Psoas muscle (tissue), 8 donors: ENCODE measurements around the gene IQSEC1. TPM values are rescaled to one million over a fixed set of nuclear protein-coding genes. Genes with fewer than 3 reads are reported as not detected.
"Not testable (repeated sequence)": the region's sequence is repeated elsewhere in the genome, so short reads cannot be mapped to it uniquely, and the experiment has no call there.

Experiments
- ATAC-seq, 4 donors: fragments of 200-7000 bp; cut with Tn5 transposase; one replicate each; pipeline ENCODE4 v1.9.1; 2020; ENCODE audit warnings: moderate library complexity in 3 of 4, mild to moderate bottlenecking in 2 of 4
- DNase-seq, 2 donors: peaks; one replicate each; pipeline ENCODE4 v3.0.0-alpha.2; 2020
- H3K27ac ChIP-seq: fragments of 200-600 bp; one replicate; pipeline ENCODE4 v1.8.0; 2022
- H3K27me3 ChIP-seq, 3 donors: fragments of 200-600 bp in 1 of 3; one replicate each; pipeline versions ENCODE4 v1.6.1 to v1.8.0; 2013 to 2022; ENCODE audit warnings: low read length in 2 of 3, mild to moderate bottlenecking in 2 of 3, moderate library complexity in 1 of 3; ENCODE audit not compliant: insufficient read depth in 3 of 3
- H3K36me3 ChIP-seq, 2 donors: fragments of 200-600 bp in 1 of 2; one replicate each; pipeline versions ENCODE4 v1.6.1 to v1.8.0; 2013 to 2022; ENCODE audit warnings: low read depth in 1 of 2, mild to moderate bottlenecking in 1 of 2, moderate library complexity in 1 of 2; ENCODE audit not compliant: insufficient read depth in 1 of 2
- H3K4me1 ChIP-seq: fragments of 200-600 bp; one replicate; pipeline ENCODE4 v1.8.0; 2022
- H3K4me3 ChIP-seq: fragments of 200-600 bp; one replicate; pipeline ENCODE4 v1.8.0; 2022; ENCODE audit warnings: mild to moderate bottlenecking
- H3K9me3 ChIP-seq: fragments of 200-600 bp; one replicate; pipeline ENCODE4 v1.8.0; 2022
- CTCF ChIP-seq: fragments of 200-600 bp; IDR thresholded peaks from one replicate; pipeline ENCODE4 v1.8.0; 2022; ENCODE audit warnings: antibody characterized with exemption
- WGBS, 3 donors: extraction: QIAGEN DNeasy Blood & Tissue Kit; methylation state at CpG; one replicate each; pipeline versions ENCODE4 v1.1.6 to v1.1.7; 2013; 5-methylcytosine and 5-hydroxymethylcytosine counted together
- intact Hi-C, 2 donors: fragments of 100-400 bp; cut with DNase I; formaldehyde crosslinking; loops; one replicate each; pipeline versions ENCODE4 v1.11.0 to v1.14.2; 2022
- polyA plus RNA-seq, 3 donors: library from polyadenylated mRNA; stranded (reverse); fragments of 200-250 nt; gene quantifications; one replicate each; pipeline ENCODE4 v1.2.3, GENCODE V29; 2013
- total RNA-seq, 4 donors: library from RNA; stranded (reverse); fragmentation: NEBNext Ultra II Directional in 2 of 4; extraction: Animal tissue kit (Norgen Biotek cat#: 25700) in 2 of 4; gene quantifications; one replicate each; pipeline versions ENCODE4 v1.2.1 to v1.2.4, GENCODE V29; 2021 to 2023
- donor health status: healthy with polysubstance abuse.
- donor health status: DM: no; HTN: no; CAD: no; lungs with moderate emphysema.
- donor health status: Bipolar disorder and iron deficiency.
- donor health status: healthy.
- donor health status: DM: yes; HTN: yes; CAD: no.
- donor health status: DM: no; HTN: no; CAD: no.
- donor health status: DM: no; HTN: no; CAD: no.
- donor health status: DM: yes; HTN: yes; CAD: no.

IQSEC1 gene
- total and polyA plus RNA-seq, 7 donors: 8.6 to 45.4 (median 28.0) TPM

DNA sequence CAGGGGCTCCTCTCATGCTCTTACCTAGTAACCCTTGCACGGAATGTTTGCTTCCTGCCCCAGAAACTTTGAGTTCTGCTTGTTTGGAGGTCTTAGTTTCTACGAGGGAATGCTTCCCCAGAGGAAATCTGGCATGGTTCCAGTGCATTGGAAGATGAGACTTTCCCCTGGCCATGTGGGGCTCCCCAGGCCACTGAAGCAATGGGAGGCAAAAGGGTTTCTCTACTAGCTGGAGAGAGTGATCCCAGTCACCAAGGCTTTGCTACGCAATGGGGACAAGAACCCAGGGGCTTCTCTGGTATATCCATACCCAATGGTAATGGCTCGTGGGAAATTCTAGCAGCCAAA lies 187.7 kb downstream of the IQSEC1 start:
- H3K9me3 ChIP-seq: no peaks in the 10 kb centered on the region
- WGBS, 3 donors: 65 to 69% (median 66%) methylated on average over 4 of the region's 4 CpGs
- no peak for TF ChIP-seq CTCF
- no peak overlapping the region for H3K27ac ChIP-seq
- no peaks in the 10 kb centered on the region for H3K36me3 ChIP-seq
- ATAC-seq (no peak), DNase-seq (peak in 1 of 2 donors; percentile 3)
- H3K27me3 ChIP-seq: no peaks in the 10 kb centered on the region
- peaks cover 33% of the 10 kb centered on the region for H3K4me1 ChIP-seq
- no peak overlapping the region for H3K4me3 ChIP-seq
- intact Hi-C loops: no loop called here

DNA sequence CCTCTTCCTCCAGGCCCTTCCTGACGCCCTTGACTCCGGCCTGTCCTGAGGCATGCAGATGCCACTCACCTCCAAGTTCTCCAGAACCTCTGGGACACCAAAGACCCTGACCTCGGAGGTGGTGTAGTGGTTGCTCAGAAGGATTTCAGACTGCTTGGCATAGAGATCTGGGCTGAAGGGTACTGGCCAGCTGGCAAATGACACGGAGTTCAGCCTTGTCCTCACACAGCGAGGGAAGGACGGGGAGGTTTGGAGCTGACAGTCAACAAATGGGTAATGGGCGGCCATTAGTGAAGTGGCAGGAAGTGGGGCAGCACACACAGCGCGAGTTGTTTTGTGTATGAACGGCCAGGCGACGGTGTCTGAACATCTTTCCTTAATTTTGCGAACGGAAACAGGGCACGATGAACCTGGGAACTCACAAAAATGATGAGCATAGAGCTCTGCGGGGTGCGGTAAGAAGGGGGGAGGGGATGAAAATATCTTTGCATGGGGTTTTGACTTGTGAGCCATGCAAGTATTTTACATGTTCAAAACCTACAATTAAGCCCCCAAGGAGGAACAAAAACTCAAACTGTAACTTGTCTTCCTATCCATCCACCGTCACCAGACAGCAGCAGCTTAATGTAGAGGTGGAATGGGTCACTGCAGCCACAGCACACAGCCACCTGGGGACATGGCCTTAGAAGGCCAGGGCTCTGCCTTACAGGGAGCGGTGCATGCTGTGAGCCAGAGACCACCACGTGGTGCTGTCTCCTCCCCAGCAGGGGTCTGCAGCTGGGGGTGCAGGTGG lies 188.2 kb downstream of the IQSEC1 start:
- no peaks in the 10 kb centered on the region for H3K36me3 ChIP-seq
- DNase-seq (peak; percentile 9 to 42), ATAC-seq (peak in 3 of 4 donors; percentile 2 to 10 (median 7))
- no peaks in the 10 kb centered on the region for H3K9me3 ChIP-seq
- peaks cover 33% of the 10 kb centered on the region for H3K4me1 ChIP-seq
- intact Hi-C loops: no loop called here
- no peak for TF ChIP-seq CTCF
- WGBS, 3 donors: 75 to 84% (median 79%) methylated on average over 20 of the region's 20 CpGs
- peak overlapping the region; percentile 60 for H3K27ac ChIP-seq
- no peaks in the 10 kb centered on the region for H3K27me3 ChIP-seq
- no peak overlapping the region for H3K4me3 ChIP-seq

- no peaks in the 10 kb centered on the region for H3K27me3 ChIP-seq
- DNase-seq (peak; percentile 35 to 82), ATAC-seq (peak; percentile 78 to 90 (median 86))
- peaks cover 33% of the 10 kb centered on the region for H3K4me1 ChIP-seq
- no peaks in the 10 kb centered on the region for H3K9me3 ChIP-seq
- no peaks in the 10 kb centered on the region for H3K36me3 ChIP-seq
- peak overlapping the region; percentile 11 for H3K4me3 ChIP-seq
- H3K27ac ChIP-seq: peak overlapping the region; percentile 60
- 37 to 47% (median 37%) methylated on average over 15 of the region's 15 CpGs for WGBS, 3 donors
- TF ChIP-seq CTCF: no peak
- intact Hi-C loops: no loop called here
Observed at GRCh38 chr3:12884186-12884680, 189.0 kb downstream of the IQSEC1 start.

DNA sequence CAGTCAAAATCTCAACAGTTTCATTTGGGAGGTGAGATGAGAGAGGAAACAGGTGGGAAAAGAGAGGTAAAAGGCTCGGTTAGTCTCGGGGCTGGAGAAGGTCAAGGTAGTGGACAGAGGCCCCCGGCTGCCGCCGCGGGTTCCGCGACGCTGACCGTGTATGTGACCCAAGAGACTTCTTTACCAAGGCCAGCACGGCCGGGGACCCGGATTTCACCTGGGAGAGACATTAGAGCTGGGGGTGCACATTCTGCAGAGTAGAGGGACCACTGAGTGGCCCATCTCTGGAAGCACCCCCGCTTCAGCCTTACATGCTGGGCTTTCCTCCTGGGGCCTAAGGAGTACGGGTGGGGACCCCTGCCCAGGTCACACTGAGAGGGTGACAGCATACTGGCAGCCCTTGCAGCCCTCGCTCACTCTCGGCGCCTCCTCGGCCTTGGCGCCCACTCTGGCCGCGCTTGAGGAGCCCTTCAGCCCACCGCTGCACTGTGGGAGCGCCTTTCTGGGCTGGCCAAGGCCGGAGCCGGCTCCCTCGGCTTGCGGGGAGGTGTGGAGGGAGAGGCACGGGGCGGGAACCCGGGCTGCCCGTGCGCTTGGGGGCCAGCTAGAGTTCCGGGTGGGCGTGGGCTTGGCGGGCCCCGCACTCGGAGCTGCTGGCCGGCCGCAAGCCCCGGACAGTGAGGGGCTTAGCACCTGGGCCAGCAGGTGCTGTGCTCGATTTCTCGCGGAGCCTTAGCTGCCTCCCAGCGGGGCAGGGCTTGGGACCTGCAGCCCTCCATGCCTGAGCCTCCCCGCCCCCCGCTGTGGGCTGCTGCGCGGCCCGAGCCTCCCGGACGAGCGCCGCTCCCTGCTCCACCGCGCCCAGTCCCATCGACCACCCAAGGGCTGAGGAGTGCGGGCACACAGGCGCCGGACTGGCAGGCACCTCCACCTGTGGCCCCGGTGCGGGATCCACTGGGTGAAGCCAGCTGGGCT lies 190.6 kb downstream of the IQSEC1 start:
- peak in 1 of 2 donors; percentile 4 for DNase-seq
- WGBS, 3 donors: 94 to 95% (median 94%) methylated on average over 56 to 62 of the region's 62 CpGs

GRCh38 chr3:12881858-12882257 lies 191.4 kb downstream of the IQSEC1 start:
- H3K36me3 ChIP-seq, H3K27ac ChIP-seq, H3K4me3 ChIP-seq, intact Hi-C loops, ATAC-seq, H3K27me3 ChIP-seq, H3K9me3 ChIP-seq: not testable (repeated sequence)
- peak in 1 of 2 donors; percentile 4 for DNase-seq
- 97 to 99% (median 98%) methylated on average over 12 of the region's 12 CpGs for WGBS, 3 donors
- H3K4me1 ChIP-seq: peaks cover 31% of the 10 kb centered on the region

More for the DNA sequence above, 190.6 kb downstream of the IQSEC1 start:
- Histone ChIP-seq H3K27me3 (no peaks in the 10 kb centered on the region), H3K4me3 (no peak overlapping the region), H3K9me3 (no peaks in the 10 kb centered on the region), H3K36me3 (no peaks in the 10 kb centered on the region), H3K27ac (no peak overlapping the region), H3K4me1 (peaks cover 33% of the 10 kb centered on the region)
- no peak for ATAC-seq
- intact Hi-C loops: no loop called here
- TF ChIP-seq CTCF: no peak
